WTC11 (cell line): Measurements from ENCODE around the gene PHACTR3. TPM values are rescaled to one million over a fixed set of nuclear protein-coding genes. Genes with fewer than 3 reads are reported as not detected.

Source experiments
- ATAC-seq: fragments of 200-7000 bp; cut with Tn5 transposase; 2 replicates; pipeline ENCODE4 v1.10.0; 2021; ENCODE audit warnings: mild to moderate bottlenecking, moderate library complexity
- CTCF ChIA-PET: fragments of 300-600 bp; sonication (Branson Sonifier 250); formaldehyde crosslinking; loops from one replicate; lab custom pipeline; 2021; ENCODE audit warnings: antibody characterized with exemption; lab: Charles Lee
- POLR2A ChIA-PET: fragments of 350-600 bp; sonication (Branson Sonifier 250); formaldehyde crosslinking; loops from one replicate; lab custom pipeline; 2021; ENCODE audit warnings: antibody characterized with exemption; lab: Charles Lee
- DNase-seq: peaks from one replicate; pipeline ENCODE4 v3.0.0; 2021; ENCODE audit warnings: low spot score
- H3K27ac Mint-ChIP-seq: 2 replicates; pipeline ENCODE4 v1.8.0; 2021; ENCODE audit warnings: mixed read lengths
- H3K27me3 Mint-ChIP-seq: 2 replicates; pipeline ENCODE4 v1.8.0; 2021; ENCODE audit warnings: low read depth, mild to moderate bottlenecking, moderate library complexity, mixed read lengths
- H3K36me3 Mint-ChIP-seq: 2 replicates; pipeline ENCODE4 v1.8.0; 2021; ENCODE audit warnings: mixed read lengths
- H3K4me1 Mint-ChIP-seq: 2 replicates; pipeline ENCODE4 v1.8.0; 2022; ENCODE audit warnings: mixed read lengths
- H3K4me3 Mint-ChIP-seq: 2 replicates; pipeline ENCODE4 v1.8.0; 2021; ENCODE audit warnings: mild to moderate bottlenecking, moderate library complexity, mixed read lengths
- H3K9me3 Mint-ChIP-seq: 2 replicates; pipeline ENCODE4 v1.8.0; 2021; ENCODE audit warnings: mixed read lengths
- CDX4 ChIP-seq: fragments of 250-450 bp; sonication (Bioruptor Pico); IDR thresholded peaks from 2 replicates; pipeline ENCODE4 v1.9.0; 2021; ENCODE audit warnings: moderate library complexity, mild to moderate bottlenecking, inconsistent platforms, borderline replicate concordance
- EMX1 ChIP-seq: fragments of 250-450 bp; sonication (Bioruptor Pico); IDR thresholded peaks from 2 replicates; pipeline ENCODE4 v1.8.0; 2021; ENCODE audit warnings: mild to moderate bottlenecking
- FOXP1 ChIP-seq: sonication (generic); formaldehyde crosslinking; IDR thresholded peaks from 2 replicates; pipeline ENCODE4 v1.8.0; 2022; ENCODE audit warnings: missing genetic modification reagents, mild to moderate bottlenecking, moderate library complexity, borderline replicate concordance
- KAT7 ChIP-seq: sonication (generic); formaldehyde crosslinking; IDR thresholded peaks from 2 replicates; pipeline ENCODE4 v1.8.1; 2023; ENCODE audit warnings: missing genetic modification reagents, mild to moderate bottlenecking, borderline replicate concordance
- MAX ChIP-seq: sonication (generic); formaldehyde crosslinking; IDR thresholded peaks from 2 replicates; pipeline ENCODE4 v1.8.0; 2022; ENCODE audit warnings: mild to moderate bottlenecking, missing genetic modification reagents
- NFYB ChIP-seq: sonication (generic); formaldehyde crosslinking; conservative IDR thresholded peaks from 2 replicates; pipeline ENCODE4 v1.8.0; 2022; ENCODE audit warnings: low read depth, missing genetic modification reagents
- PREB ChIP-seq: sonication (generic); formaldehyde crosslinking; IDR thresholded peaks from 2 replicates; pipeline ENCODE4 v1.8.1; 2022; ENCODE audit warnings: mild to moderate bottlenecking, missing genetic modification reagents, moderate library complexity, borderline replicate concordance
- PRRX2 ChIP-seq: fragments of 250-450 bp; sonication (Bioruptor Pico); IDR thresholded peaks from 2 replicates; pipeline ENCODE4 v1.8.0; 2021; ENCODE audit warnings: mild to moderate bottlenecking
- SMAD4 ChIP-seq: sonication (generic); formaldehyde crosslinking; IDR thresholded peaks from 2 replicates; pipeline ENCODE4 v1.8.0; 2022; ENCODE audit warnings: mild to moderate bottlenecking, missing genetic modification reagents
- SP1 ChIP-seq: sonication (generic); formaldehyde crosslinking; conservative IDR thresholded peaks from 2 replicates; pipeline ENCODE4 v1.8.1; 2022; ENCODE audit warnings: missing genetic modification reagents
- TP53 ChIP-seq: sonication (generic); formaldehyde crosslinking; IDR thresholded peaks from 2 replicates; pipeline ENCODE4 v1.8.1; 2023; ENCODE audit warnings: mild to moderate bottlenecking, missing genetic modification reagents
- ZBTB21 ChIP-seq: sonication (generic); formaldehyde crosslinking; IDR thresholded peaks from 2 replicates; pipeline ENCODE4 v1.8.1; 2023; ENCODE audit warnings: mild to moderate bottlenecking, missing genetic modification reagents, borderline replicate concordance
- ZBTB43 ChIP-seq: sonication (generic); formaldehyde crosslinking; IDR thresholded peaks from 2 replicates; pipeline ENCODE4 v1.8.1; 2023; ENCODE audit warnings: mild to moderate bottlenecking, missing genetic modification reagents
- ZMAT4 ChIP-seq: fragments of 250-450 bp; sonication (Bioruptor Pico); IDR thresholded peaks from 2 replicates; pipeline ENCODE4 v1.9.0; 2021; ENCODE audit warnings: mild to moderate bottlenecking
- ZNF138 ChIP-seq: sonication (generic); formaldehyde crosslinking; conservative IDR thresholded peaks from 2 replicates; pipeline ENCODE4 v1.8.1; 2022; ENCODE audit warnings: mild to moderate bottlenecking, moderate library complexity, missing genetic modification reagents
- total RNA-seq: library from RNA; stranded (reverse); gene quantifications from 3 replicates; pipeline ENCODE4 v1.2.3, GENCODE V29; 2021
- TF ChIP-seq, protein P1 (sequence below): sonication (generic); formaldehyde crosslinking; IDR thresholded peaks from 2 replicates; pipeline ENCODE4 v1.8.0; 2022; ENCODE audit warnings: missing genetic modification reagents
- TF ChIP-seq, protein P2 (sequence below): sonication (generic); formaldehyde crosslinking; IDR thresholded peaks from 2 replicates; pipeline ENCODE4 v1.8.1; 2022; ENCODE audit warnings: low read depth, mild to moderate bottlenecking, moderate library complexity, missing genetic modification reagents, borderline replicate concordance

The PHACTR3 gene
- total RNA-seq, 1 experiment from 2014 or later: 0.28 TPM

GRCh38 chr20:59813126-59813947, 209.0 kb downstream of the PHACTR3 start:
- peaks cover 9% of the 10 kb centered on the region for H3K27me3 Mint-ChIP-seq
- H3K27ac Mint-ChIP-seq: no peak overlapping the region
- H3K36me3 Mint-ChIP-seq: no peaks in the 10 kb centered on the region
- H3K4me1 Mint-ChIP-seq: no peaks in the 10 kb centered on the region
- H3K4me3 Mint-ChIP-seq: no peak overlapping the region
- no peak for TF ChIP-seq KAT7 (CRISPR knock-in tag)
- TF ChIP-seq TP53 (CRISPR knock-in tag): no peak
- no peak for TF ChIP-seq ZBTB21 (CRISPR knock-in tag)
- no peak for TF ChIP-seq PRRX2 (CRISPR knock-in tag)
- TF ChIP-seq, protein P1, sequence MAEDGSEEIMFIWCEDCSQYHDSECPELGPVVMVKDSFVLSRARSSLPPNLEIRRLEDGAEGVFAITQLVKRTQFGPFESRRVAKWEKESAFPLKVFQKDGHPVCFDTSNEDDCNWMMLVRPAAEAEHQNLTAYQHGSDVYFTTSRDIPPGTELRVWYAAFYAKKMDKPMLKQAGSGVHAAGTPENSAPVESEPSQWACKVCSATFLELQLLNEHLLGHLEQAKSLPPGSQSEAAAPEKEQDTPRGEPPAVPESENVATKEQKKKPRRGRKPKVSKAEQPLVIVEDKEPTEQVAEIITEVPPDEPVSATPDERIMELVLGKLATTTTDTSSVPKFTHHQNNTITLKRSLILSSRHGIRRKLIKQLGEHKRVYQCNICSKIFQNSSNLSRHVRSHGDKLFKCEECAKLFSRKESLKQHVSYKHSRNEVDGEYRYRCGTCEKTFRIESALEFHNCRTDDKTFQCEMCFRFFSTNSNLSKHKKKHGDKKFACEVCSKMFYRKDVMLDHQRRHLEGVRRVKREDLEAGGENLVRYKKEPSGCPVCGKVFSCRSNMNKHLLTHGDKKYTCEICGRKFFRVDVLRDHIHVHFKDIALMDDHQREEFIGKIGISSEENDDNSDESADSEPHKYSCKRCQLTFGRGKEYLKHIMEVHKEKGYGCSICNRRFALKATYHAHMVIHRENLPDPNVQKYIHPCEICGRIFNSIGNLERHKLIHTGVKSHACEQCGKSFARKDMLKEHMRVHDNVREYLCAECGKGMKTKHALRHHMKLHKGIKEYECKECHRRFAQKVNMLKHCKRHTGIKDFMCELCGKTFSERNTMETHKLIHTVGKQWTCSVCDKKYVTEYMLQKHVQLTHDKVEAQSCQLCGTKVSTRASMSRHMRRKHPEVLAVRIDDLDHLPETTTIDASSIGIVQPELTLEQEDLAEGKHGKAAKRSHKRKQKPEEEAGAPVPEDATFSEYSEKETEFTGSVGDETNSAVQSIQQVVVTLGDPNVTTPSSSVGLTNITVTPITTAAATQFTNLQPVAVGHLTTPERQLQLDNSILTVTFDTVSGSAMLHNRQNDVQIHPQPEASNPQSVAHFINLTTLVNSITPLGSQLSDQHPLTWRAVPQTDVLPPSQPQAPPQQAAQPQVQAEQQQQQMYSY (CRISPR knock-in tag): no peak
- TF ChIP-seq, protein P2, sequence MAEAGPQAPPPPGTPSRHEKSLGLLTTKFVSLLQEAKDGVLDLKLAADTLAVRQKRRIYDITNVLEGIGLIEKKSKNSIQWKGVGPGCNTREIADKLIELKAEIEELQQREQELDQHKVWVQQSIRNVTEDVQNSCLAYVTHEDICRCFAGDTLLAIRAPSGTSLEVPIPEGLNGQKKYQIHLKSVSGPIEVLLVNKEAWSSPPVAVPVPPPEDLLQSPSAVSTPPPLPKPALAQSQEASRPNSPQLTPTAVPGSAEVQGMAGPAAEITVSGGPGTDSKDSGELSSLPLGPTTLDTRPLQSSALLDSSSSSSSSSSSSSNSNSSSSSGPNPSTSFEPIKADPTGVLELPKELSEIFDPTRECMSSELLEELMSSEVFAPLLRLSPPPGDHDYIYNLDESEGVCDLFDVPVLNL: no peak
- no peak for TF ChIP-seq ZMAT4
- POLR2A ChIA-PET: no interaction called here
- DNase-seq (no peak), ATAC-seq (no peak)
- CTCF ChIA-PET: interaction anchor here (2.0 kb wide), 1 partner anchor 37 kb away, joined by 10 read pairs; no protein-coding TSS in a partner anchor
- no peaks in the 10 kb centered on the region for H3K9me3 Mint-ChIP-seq

GRCh38 chr20:59813948-59814839, 209.9 kb downstream of the PHACTR3 start:
- no peaks in the 10 kb centered on the region for H3K4me1 Mint-ChIP-seq
- no peaks in the 10 kb centered on the region for H3K36me3 Mint-ChIP-seq
- CTCF ChIA-PET: interaction anchor here (2.0 kb wide), 1 partner anchor 36 kb away, joined by 10 read pairs; no protein-coding TSS in a partner anchor
- H3K9me3 Mint-ChIP-seq: no peaks in the 10 kb centered on the region
- H3K27me3 Mint-ChIP-seq: peaks cover 14% of the 10 kb centered on the region
- H3K4me3 Mint-ChIP-seq: no peak overlapping the region
- no peak overlapping the region for H3K27ac Mint-ChIP-seq
- TF ChIP-seq MAX (CRISPR knock-in tag): no peak
- no peak for TF ChIP-seq EMX1 (CRISPR knock-in tag)
- no peak for TF ChIP-seq NFYB
- TF ChIP-seq SMAD4 (CRISPR knock-in tag): no peak
- TF ChIP-seq ZNF138 (CRISPR knock-in tag): no peak
- no peak for TF ChIP-seq SP1 (CRISPR knock-in tag)
- TF ChIP-seq ZBTB43 (CRISPR knock-in tag): no peak
- no peak for TF ChIP-seq PREB (CRISPR knock-in tag)
- TF ChIP-seq CDX4 (CRISPR knock-in tag): no peak
- TF ChIP-seq FOXP1 (CRISPR knock-in tag): no peak
- POLR2A ChIA-PET: no interaction called here
- DNase-seq (no peak), ATAC-seq (no peak)
